PFSK-1 (cell line): Measurements from ENCODE around the gene KCNH1.

Experiments
- FOXP2 ChIP-seq: optimal IDR thresholded peaks from 2 replicates; pipeline ENCODE3; 2011; ENCODE audit warnings: borderline replicate concordance, control low read depth, inconsistent platforms; ENCODE audit not compliant: insufficient read depth; ENCODE audit errors: extremely low read length, extremely low read depth
- POLR2AphosphoS5 ChIP-seq: IDR thresholded peaks from 2 replicates; pipeline ENCODE4 v1.6.1; 2012; ENCODE audit warnings: low read depth, mild to moderate bottlenecking, control low read depth, low read length, moderate library complexity
- REST ChIP-seq, 2 experiments: IDR thresholded peaks; 2 replicates each; pipeline versions ENCODE4 v1.6.1 to v1.8.0; 2011 to 2012; ENCODE audit warnings: low read depth in 2 of 2, low read length in 2 of 2, control low read depth in 1 of 2, inconsistent platforms in 1 of 2, mild to moderate bottlenecking in 1 of 2, moderate library complexity in 1 of 2; ENCODE audit not compliant: insufficient read depth in 1 of 2
- SIN3A ChIP-seq: IDR thresholded peaks from 2 replicates; pipeline ENCODE4 v1.6.1; 2012; ENCODE audit warnings: mild to moderate bottlenecking, low read length, moderate library complexity, borderline replicate concordance; ENCODE audit not compliant: insufficient read depth
- TAF1 ChIP-seq: IDR thresholded peaks from 2 replicates; pipeline ENCODE4 v1.6.1; 2012; ENCODE audit warnings: low read length, control low read depth, borderline replicate concordance; ENCODE audit not compliant: insufficient read depth

KCNH1 gene

GRCh38 chr1:210944252-210944651 is 189.7 kb downstream of the KCNH1 start:
- TF ChIP-seq POLR2AphosphoS5 (no peak), TAF1 (no peak), FOXP2 (no peak), REST (IDR thresholded peaks at IDR 0.05; ENCODE audit: insufficient read depth in 1 of 2, low read depth in 2 of 2, low read length in 2 of 2) (no peak), SIN3A (no peak)

DNA sequence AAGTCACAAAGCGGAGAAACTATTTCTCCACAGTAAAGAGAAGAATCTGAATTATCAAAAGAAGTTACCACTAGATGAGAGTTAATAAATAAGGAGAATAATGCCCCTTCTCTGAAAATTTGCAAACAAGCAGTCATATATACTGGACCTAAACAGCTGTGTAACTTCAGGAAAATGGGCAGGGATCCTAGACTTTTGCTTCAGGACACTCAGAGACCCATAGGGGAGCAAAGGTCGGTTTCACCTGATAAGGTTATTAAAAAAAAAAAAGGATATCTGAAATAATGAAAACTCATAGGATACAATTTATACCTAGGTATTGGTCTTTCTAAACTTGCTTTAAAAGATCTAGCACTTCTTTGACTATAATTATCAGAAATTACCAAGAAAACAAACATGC is 191.4 kb downstream of the KCNH1 start:
- TF ChIP-seq FOXP2: no peak
- no peak for TF ChIP-seq REST (IDR thresholded peaks at IDR 0.05; ENCODE audit: insufficient read depth in 1 of 2, low read depth in 2 of 2, low read length in 2 of 2)
- TF ChIP-seq TAF1: no peak
- TF ChIP-seq SIN3A: no peak
- TF ChIP-seq POLR2AphosphoS5: no peak

- TF ChIP-seq SIN3A: no peak
These were observed 193.8 kb downstream of the KCNH1 start for GRCh38 chr1:210940081-210940617.

DNA sequence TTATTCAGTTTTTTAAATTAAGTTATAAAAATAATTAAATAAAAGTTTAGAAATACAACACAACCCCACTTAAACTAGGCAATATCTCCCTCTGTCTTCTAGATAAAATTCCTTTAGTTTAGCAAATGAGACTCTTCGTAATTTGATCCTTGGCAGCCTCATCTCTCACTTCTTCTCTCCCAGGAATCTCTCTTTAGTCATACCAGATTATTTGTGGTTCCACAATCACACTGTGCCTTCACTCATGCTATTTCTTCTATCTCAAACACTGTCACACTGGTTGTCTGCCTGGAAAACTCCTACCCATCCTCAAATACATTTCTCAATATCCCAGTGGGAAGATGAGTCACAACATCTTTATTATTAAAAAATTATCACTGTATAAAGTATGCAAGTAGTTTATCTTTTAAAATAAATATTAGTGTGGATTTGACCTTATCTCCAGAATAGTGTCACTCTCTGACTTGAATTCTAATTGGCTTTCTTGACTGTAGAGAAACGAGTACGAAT is 195.5 kb downstream of the KCNH1 start:
- TF ChIP-seq TAF1 (no peak), REST (IDR thresholded peaks at IDR 0.05; ENCODE audit: insufficient read depth in 1 of 2, low read depth in 2 of 2, low read length in 2 of 2) (no peak), SIN3A (no peak)

GRCh38 chr1:210937846-210938245 is 196.1 kb downstream of the KCNH1 start:
- TF ChIP-seq TAF1 (no peak), POLR2AphosphoS5 (no peak), FOXP2 (no peak), REST (IDR thresholded peaks at IDR 0.05; ENCODE audit: insufficient read depth in 1 of 2, low read depth in 2 of 2, low read length in 2 of 2) (no peak), SIN3A (no peak)
